Endothelial cell of hepatic sinusoid (primary cell): ENCODE data around the gene CDH22.

Experiments used
- in situ Hi-C: cut with HindIII; loops from 2 replicates; pipeline ENCODE4 v1.10.0; 2017; ENCODE audit warnings: low sequenced_read_pairs

Gene CDH22

DNA sequence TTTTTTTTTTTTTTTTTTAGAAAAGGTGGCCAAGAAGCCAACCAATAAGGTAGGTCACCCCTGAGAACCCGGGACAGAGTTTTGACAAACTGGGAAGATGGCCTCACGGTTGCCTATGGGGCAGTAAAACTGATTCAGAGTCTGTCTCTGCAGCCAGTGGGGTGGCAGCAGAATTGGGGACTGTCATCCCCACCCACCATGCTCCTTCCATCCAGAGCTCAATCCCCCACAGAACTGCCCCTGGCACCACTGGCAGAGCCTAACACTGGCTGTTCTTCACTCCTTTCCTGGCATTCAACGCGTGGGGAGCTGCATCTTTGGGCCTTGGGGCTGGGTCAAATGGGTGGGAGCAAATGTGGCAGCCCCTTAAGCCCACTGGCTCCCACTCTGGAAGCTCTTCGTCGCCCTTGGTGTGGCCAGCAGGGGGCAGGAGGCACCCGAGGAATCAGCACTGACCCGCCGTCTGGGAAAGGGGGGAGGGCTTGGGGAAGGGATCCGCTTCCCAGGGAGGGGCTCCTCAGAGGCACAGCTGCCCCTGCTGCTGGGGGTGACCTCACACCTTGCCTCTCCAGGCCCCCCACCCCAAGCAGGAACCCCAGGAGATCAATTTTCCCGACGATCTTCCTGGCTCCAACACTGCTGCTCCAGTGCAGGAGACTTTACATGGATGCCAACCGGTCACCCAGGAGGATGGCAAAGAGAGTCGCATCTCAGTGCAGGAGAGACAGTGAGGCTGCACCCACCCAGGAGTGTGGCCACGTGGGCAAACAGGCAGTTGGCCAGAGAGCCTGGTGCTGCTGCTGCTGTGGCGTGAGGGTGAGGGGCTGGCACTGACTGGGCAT is 179.8 kb downstream of the CDH22 start:
- in situ Hi-C loops: no loop called here

- in situ Hi-C loops: no loop called here
These were observed 180.8 kb downstream of the CDH22 start for GRCh38 chr20:46127396-46128010.

- in situ Hi-C loops: no loop called here
These were observed 181.8 kb downstream of the CDH22 start for GRCh38 chr20:46126440-46127056.
